ENCODE data around the gene ZNF460.
A peak's percentile ranks its signal among the peaks of the same experiment; 100 is the strongest.
"Not testable (repeated sequence)": the region's sequence is repeated elsewhere in the genome, so short reads cannot be mapped to it uniquely, and the experiment has no call there.

ZNF460 gene

DNA sequence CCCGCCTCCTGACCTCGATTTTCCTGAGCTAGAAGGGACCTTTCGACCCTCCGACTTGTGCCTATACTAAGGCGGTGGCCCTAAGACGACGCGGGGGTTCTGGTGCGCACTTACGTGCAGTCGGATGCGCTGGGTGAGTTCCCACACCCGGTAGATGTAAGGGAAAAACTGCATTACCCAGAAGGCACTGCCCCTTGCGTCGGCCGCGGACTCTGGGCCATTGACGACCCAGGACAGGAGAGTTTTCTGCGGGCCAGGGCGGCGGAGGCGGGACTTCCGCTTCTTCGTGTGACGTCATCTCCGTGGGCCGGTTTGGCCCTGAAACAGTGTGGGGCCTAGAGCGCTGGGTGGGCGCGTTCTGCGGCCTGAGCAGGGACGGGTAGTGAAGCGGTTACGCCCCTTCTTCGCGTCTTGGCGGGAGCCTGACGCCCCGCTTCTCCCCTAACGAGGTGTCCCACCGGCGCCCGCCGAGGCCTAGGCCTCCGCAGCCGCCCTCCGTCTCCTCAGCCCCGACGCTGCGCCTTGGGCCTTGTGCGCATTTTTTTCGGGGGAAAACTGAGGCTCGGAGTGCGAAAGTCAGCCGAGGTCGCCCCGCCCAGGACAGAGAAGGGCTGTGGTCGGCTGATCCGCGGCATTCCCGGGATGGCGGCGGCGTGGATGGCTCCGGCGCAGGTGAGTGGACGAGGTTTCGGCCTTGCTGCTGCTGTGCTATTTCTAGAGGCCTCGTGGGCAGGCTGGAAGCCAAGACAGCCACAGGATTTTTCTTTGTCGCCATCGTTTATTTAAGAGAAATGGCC lies at the start of gene ZNF460:
Gene ZNF460, plus strand, starts transcription at position 321 of the 797 bp plus-strand sequence. Its CDS starts 322 bp downstream, at position 643.
- peak; percentile 93 to 94 for DNase-seq (ENCODE audit: low read depth in 2 of 2)

DNA sequence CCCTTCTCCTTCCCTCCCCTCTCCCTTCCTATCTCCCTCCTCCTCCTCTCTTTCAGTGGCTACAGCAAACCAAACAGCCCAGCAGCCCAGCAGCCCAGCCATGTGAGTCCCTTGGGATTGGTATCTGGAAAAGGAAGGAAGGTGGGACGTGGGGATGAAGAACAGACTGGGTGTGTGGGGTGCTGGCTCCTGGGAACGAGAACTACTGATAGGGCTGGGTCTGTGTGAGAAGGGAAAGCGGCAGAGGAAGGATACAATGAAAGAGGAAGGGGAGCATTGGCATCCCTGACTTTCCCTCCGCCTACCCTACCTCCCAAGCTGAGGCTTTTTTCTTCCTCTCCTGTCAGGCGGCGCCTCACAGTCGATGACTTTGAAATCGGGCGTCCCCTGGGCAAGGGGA lies 48.6 kb upstream of the ZNF460 start:
- no peak for DNase-seq (ENCODE audit: low read depth in 2 of 2)

DNA sequence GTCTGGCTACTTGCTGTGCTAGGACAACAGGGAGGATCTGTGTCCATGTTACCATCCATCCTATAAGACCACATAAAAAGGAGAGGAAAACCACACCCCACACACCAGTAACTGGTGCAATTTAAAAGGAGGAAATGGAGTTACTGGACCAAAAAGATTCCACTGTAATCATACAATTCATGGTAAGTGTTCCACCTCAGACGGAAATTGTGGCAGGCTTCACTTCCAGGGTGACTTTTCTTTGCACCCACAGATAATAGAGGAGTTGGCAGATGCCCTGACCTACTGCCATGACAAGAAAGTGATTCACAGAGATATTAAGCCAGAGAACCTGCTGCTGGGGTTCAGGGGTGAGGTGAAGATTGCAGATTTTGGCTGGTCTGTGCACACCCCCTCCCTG lies 47.1 kb upstream of the ZNF460 start:
- no peak for DNase-seq (ENCODE audit: low read depth in 2 of 2)

DNA sequence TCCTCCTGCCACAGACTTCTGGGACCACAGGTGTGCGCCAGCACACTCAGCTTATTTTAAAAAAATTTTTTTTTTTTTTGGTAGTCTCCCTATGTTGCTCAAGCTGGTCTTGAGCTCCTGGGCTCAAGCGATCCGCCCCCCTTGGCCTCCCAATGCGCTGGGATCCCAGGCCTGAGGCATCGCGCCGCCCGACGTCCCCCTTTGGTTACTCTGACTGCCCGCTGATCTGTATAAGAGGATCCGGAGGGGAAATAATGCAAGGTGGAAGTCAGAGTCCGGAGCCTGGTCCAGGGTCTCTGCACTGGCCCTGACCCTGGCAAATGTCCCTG lies 40.3 kb upstream of the ZNF460 start:
- no peak for DNase-seq (ENCODE audit: low read depth in 2 of 2)

DNA sequence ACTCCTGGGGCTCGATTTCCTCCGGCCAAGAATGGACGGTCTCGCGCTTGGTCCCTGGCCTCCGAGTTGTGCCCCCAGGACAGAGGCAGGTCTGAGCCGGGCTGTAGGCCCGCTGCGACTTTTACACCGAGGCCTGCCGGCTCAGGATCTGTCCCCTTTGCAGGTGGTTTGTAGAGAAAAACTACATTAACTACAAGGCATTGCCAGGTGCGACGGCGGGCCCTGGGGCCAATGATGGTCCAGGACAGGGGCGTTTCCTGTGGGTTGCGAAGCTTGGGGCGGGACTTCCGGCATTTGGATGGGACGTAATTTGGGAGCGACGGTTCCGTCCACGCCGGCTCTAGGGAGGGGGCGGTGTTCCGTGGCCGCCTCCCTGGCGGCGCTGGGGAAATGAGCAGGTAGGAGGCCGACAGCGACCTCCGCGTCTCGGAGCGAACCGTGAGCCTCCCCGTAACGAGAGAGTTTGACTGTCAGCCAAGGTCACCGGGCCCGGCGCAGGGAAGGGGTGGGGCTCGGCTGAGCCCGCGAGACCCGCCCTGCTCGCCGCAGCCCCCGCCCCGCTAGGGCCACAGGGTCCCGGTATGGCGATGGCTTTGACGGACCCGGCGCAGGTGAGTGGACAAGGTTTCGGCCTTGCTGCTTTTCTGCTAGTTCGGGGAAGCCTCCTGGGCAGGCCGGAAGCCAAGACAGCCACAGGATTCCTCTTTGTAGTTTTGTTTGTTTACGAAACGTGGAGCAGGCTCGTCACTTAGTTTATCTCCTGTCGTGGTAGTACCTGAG lies 39.8 kb upstream of the ZNF460 start, which contains the start of gene ZNF805:
Gene ZNF805, plus strand, starts transcription at position 322 of the 780 bp plus-strand sequence. Its CDS starts 260 bp downstream, at position 582.
- peak; percentile 89 to 92 for DNase-seq (ENCODE audit: low read depth in 2 of 2)

DNA sequence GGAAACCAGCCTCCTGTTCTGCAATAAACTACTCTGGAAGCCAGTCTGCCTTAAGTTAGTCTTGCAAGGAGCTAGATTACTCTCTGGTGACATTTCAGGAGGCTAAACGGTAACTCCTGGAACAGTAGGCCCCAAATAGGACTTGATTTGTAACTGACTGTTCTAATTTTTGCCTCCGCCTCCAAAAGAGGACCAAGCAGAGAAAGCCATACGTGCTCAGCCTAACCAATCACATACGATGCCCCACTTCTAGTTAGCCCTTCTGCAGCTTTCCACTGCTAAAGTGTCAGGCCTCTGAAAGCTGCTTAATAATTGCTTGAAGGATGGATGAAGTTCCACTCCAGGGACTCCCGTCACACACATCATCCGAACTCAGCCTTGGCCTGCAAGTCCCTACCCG lies 39.1 kb upstream of the ZNF460 start:
- no peak for DNase-seq (ENCODE audit: low read depth in 2 of 2)

DNA sequence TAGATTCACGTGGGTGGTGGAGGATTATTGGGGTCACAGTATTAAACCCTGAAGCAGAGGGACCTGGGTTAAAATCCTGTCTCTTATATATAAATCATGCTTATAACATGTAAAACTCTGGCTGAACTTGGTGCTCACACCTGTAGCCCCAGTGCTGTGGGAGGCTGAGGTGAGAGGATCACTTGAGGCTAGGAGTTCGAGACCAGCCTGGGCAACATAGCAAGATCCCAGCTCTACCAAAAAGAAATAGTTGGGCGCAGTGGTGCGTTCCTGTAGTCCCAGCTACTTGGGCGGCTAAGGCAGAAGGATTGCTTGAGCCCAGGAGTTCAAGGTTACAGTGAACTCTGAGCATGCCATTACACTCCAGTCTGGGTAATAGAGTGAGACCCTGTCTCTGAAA lies 37.5 kb upstream of the ZNF460 start:
- DNase-seq (ENCODE audit: low read depth in 2 of 2), result no peak

DNA sequence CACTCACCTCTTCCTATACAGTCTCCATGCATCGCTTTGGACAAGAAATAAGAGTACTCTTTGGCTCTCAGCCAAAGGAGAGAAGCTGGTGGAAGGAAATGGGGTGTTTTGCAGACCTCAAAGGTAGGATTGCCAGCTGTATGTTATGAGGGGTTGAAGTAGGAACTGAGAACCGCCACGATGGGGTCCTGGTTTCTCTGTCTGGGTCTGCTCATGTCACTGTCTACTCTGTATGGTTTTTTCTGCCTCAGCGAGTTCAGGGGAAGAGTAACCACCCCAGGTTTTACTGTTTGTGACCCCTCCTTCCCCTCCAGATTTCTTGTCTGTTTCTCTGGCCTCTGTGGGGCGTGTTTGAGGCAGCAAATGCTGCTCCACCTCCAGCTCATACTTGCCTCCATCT lies 35.8 kb upstream of the ZNF460 start:
- no peak for DNase-seq (ENCODE audit: low read depth in 2 of 2)

DNA sequence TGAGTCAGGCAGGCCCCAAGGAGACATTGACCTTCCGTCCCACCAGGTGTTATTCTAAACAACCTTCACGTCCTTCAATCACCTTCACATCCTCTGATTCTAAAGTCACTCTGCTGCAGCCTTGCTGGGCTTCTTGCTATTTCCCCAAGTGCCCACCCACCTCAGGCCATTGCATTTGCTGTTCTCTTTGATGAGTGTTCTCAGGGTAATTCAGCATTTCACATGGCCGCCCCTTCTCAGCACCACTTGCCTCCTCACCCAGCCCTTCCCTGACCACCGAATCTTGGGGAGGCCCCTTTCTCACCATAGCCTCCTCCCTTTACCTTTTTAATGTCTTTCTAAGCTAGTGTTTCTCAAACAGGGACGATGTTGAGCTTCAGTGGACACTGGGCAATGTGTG lies 35.2 kb upstream of the ZNF460 start:
- no peak for DNase-seq (ENCODE audit: low read depth in 2 of 2)

DNA sequence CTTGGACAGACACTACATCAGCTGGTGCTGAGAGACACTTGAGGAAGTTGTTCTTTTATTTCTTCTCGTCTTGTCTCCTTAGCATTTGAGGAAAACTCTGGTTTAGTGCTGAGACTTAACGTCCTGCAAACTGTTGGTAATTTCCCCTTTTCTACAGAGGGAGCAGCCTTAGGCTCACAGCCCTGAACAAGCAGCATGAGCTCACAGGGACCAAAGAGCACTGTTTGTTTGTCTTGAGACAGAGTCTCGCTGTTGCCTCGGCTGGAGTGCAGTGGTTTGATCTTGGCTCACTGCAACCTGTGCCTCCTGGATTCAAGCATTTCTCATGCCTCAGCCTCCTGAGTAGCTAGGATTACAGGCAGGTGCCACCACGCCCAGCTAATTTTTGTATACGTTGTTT lies 34.3 kb upstream of the ZNF460 start:
- no peak for DNase-seq (ENCODE audit: low read depth in 2 of 2)

DNA sequence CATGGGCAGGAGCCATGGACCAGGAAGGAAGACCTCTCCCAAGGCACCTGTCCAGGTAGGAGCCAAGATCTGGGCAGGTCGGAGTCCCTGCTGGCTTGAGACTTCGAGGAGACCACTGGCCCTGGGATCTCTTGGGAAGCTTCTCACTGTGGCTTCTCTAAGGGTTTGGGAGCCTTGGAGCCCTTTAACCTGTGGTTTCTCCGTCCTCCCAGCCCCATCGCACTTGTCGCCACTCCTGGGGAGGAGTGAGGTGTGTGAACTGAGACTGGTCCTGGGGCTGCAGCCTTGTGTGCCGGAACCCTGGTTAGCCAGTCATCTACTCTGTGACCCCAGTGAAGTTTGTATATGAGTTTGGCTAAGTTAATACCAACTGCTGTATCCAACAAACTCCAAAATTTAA lies 31.6 kb upstream of the ZNF460 start:
- no peak for DNase-seq (ENCODE audit: low read depth in 2 of 2)

DNA sequence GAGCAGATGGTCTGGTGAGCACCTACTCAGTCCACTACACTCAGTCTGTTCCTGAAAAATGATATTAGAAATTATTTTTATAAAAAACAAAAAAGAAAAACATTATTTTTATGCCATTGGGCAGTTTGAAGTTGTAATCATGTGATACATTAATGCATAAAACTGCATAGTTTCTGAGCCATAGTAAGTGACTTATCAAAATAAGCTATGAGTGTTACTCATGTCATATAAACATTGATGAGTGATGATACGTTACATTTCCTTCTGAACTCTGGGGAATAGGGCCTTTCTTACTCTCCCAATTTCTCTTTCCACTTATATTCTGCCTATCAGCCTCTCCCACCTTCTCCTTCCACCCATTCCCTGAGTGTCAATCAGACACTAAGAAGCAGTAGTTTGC lies 31.0 kb upstream of the ZNF460 start:
- DNase-seq (ENCODE audit: low read depth in 2 of 2), result no peak

DNA sequence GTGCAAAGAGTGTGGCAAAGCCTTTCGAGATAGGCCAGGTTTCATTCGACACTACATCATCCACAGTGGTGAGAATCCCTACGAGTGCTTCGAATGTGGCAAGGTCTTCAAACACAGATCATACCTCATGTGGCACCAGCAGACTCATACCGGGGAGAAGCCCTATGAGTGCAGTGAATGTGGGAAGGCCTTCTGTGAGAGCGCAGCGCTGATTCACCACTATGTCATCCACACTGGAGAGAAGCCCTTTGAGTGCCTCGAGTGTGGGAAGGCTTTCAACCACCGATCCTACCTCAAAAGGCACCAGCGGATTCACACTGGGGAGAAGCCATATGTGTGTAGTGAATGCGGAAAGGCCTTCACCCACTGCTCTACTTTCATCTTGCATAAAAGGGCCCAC lies 26.5 kb upstream of the ZNF460 start:
- DNase-seq (ENCODE audit: low read depth in 2 of 2), result not testable (repeated sequence)

DNA sequence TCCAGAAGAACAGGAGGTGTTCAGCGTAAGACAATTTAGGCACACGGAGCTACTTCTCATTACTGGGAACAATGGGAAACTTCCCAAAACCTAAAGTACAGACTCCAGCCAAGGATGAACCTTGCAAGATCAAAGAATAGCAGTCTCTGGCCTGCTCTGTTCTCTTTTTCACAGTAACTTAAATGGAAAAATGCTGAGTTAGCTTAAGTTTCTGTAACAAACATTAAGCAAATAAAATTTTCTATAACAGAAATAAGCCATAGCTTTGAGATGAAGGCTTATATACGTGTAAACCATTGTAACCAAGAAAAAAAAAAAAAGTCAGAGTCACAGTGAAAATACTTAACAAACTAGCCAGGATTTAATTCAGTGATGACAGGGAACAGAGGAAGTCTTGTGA lies 18.2 kb upstream of the ZNF460 start:
- DNase-seq (ENCODE audit: low read depth in 2 of 2), result no peak

DNA sequence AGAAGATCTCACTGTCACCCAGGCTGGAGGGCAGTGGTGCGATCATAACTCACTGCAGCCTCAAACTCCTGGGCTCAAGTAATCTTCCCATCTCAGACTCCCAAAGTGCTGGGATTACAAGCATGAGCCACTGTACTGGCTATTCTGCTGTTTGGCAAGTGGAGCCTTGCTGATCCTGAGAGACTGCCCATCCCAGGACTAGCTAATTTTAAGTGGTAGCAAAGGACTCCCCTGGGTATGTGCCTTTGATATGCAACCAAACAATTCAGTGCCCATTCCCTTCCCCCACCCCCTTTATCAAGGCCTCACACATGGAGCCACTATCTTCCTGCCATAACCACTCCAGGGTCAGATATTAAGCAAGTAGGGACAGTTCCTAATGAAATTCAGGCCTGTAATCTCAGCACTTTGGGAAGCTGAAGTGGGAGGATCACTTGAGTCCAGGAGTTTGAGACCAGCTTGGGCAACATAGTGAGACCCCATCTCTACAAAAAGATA lies 17.0 kb upstream of the ZNF460 start:
- DNase-seq (ENCODE audit: low read depth in 2 of 2), result no peak

DNA sequence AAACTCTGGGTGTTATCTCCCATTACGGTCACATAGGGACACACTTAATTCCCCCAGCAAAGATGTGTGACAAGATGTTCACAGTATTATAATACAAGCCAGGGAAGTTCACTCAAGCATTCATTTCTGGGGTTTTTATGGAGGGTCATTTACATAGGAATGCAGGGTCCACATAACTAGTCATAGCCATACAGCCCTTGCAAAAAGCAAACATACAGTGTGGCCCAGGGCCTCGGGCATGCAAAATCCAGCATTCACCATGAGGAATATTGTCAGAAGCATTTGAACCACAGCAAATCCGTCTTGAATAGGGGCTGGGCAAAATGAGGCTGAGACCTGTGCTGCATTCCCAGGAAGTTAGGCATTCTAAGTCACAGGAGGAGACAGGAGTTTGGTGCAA lies 13.0 kb upstream of the ZNF460 start:
- no peak for DNase-seq (ENCODE audit: low read depth in 2 of 2)

DNA sequence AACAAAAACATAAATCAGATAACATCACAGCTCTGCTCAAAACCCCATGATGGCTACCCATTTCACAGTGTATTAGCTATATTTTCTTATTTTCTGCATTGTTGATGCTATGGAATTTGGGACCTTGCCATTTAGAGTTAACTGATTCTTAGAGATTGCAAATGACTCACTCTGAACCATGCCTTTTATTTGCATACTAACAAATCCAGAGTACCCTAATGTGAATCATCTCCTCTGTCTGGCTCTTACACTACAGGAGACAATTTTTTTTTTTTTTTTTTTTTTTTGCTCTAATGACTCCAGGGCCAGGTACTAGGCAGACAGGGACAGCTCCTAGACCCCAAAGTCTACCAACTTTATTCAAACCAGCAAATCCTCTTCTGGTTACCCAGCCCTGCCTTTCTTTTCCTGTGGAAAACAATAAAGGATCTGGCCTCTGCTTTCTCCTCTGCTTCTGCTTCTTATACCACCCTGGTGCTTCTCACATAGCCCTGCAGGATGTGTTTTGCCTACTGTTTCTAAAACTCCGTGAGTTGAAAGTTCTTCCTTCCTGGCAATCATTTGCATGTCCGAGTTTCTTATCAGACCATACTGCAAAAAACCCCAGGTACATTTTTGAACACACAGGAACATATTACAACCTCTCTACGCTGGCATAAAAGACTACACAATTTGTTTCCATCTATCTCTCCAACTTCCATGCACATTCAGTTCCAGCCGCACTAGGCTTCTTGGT lies 10.6 kb upstream of the ZNF460 start:
- DNase-seq (ENCODE audit: low read depth in 2 of 2), result no peak

DNA sequence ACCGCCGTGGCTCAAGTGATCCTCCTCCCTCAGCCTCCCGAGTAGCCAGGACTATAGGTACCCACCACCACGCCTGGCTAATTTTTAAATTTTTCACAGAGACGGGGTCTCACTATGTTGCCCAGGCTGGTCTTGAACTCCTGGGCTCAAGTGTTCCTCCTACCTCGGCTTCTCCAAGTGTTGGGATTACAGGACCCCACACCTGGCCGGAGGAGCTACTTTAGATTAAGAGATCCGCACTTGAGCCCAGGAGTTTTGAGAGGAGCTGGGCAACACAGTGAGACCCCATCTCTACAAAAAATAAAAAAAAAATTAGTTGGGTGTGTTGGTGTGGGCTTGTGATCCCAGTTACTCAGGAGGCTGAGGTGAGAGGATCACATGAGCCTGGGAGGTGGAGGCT lies 9.0 kb upstream of the ZNF460 start:
- no peak for DNase-seq (ENCODE audit: low read depth in 2 of 2)

DNA sequence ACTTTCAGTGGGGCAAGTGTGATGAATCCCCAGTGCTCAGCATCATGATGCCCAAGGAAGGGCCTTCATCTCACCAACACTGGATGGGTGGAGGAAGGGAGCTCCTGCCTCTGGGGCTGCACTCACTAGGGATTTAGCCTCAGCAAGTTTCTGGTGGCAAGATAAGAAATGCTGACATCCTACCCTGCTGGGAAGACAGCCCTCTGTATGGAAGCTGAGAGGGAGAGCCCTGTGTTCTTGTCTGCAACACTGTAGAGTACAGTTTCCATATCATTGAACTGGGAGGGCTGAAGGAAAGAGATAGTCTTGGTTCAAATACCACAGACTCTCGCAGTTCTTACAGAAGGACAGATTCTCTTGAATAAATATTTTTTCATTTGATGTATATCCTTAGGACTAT lies 7.3 kb upstream of the ZNF460 start:
- no peak for DNase-seq (ENCODE audit: low read depth in 2 of 2)

DNA sequence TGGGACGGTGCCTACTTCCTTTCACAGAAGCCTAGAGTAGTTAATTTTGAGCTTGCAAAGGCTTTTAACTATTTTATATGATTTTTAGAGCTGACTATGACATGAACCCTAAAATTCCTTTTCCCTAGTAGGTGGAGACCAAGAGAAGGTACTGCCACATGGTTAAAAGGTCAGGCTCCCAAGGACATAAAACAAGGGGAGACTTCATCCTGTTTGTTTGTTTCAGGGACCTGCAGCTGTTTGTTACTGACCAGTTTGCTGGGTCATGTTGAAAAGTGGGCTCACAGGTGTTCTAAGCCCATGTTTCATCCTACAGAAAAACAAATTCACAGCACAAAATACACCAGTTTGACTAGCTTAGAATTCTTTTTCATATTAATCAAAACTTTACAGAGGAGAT lies 3.9 kb upstream of the ZNF460 start:
- no peak for DNase-seq (ENCODE audit: low read depth in 2 of 2)

DNA sequence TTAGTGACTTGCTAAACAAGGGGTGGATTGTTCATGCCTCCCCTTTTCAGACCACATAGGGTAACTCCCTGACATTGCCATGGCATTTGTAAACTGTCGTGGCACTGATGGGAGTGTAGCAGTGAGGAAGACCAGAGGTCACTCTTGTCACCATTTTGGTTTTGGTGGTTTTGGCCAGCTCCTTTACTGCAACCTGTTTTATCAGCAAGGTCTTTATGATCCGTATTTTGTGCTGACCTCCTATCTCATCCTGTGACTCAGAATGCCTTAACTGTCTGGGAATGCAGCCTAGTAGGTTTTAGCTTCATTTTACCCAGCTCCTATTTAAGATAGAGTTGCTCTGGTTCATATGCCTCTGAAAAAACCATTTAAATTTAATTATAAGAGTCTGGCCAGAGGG lies 1.8 kb upstream of the ZNF460 start:
- DNase-seq (ENCODE audit: low read depth in 2 of 2), result not testable (repeated sequence)

DNA sequence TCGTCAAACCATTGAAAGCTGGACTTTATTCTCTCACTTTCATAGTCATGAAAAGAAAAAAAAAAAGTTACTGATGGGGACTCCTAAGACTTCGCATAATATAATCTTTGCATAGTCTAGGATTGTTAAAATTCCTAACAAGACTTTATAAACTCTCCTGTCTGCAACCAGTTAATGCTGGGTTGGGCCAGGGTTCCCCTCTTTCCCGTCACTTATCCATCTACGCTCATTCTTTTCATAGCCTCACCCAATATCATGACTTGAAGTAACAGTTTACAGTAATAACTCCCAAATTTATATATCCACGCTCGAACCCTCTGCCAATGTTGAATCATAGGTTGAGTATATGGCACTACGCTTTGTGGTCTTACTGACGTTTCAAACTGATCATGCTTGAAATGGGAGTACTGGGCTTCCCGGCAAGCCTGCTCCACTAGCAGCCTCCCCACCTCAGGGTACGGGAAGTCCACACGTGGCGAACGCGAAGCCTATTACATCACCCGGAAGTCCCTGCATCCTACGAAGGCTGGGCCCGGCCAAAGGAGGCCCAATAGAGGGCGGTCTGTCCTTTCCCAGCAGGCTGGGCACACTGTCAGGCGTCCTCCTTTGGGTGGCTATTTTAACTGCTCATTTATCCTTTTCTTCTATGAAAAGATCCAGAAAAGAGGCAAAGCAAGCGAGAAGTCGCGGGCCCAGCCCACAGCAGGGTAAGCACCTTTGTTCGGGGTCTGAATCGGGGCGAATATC lies 694 bp upstream of the ZNF460 start:
- DNase-seq (ENCODE audit: low read depth in 2 of 2), result peak; percentile 74 to 80

Data from stimulated activated CD4-positive, alpha-beta T cell treated with anti-CD3 and anti-CD28 coated beads, Interleukin-15, amount 100 ng/mL, for 48 hours (primary cell).